HL-60 (cell line): ENCODE measurements around the gene ARID1B.

Source experiments
- DNase-seq, 2 experiments: peaks; one replicate each; pipeline ENCODE4 v3.0.0-alpha.2; 2010 to 2020; ENCODE audit warnings: low read depth in 1 of 2, low spot score in 1 of 2
- H3K27ac ChIP-seq: fragments of 250-450 bp; sonication (Bioruptor Pico); replicated peaks from 2 replicates; pipeline ENCODE4 v1.5.1; 2020; ENCODE audit warnings: mild to moderate bottlenecking, moderate library complexity
- H3K27me3 ChIP-seq: fragments of 250-450 bp; sonication (Bioruptor Pico); 2 replicates; pipeline ENCODE4 v1.5.1; 2021; ENCODE audit warnings: mild to moderate bottlenecking, moderate library complexity; ENCODE audit not compliant: insufficient read depth, poor library complexity, severe bottlenecking
- H3K4me3 ChIP-seq: replicated peaks from 2 replicates; pipeline ENCODE4 v1.5.1; 2011; ENCODE audit warnings: mild to moderate bottlenecking, control low read depth, low read length; ENCODE audit not compliant: insufficient read depth
- CTCF ChIP-seq: IDR thresholded peaks from one replicate; pipeline ENCODE4 v1.5.1; 2011; ENCODE audit warnings: low read length, control low read depth, inconsistent platforms; ENCODE audit not compliant: insufficient read depth
- GABPA ChIP-seq: IDR thresholded peaks from 2 replicates; pipeline ENCODE4 v1.6.1; 2012; ENCODE audit warnings: low read depth
- POLR2AphosphoS5 ChIP-seq: IDR thresholded peaks from 2 replicates; pipeline ENCODE4 v1.6.1; 2012; ENCODE audit warnings: low read depth
- SPI1 ChIP-seq: IDR thresholded peaks from 2 replicates; pipeline ENCODE4 v1.6.1; 2012; ENCODE audit warnings: low read depth, mild to moderate bottlenecking, borderline replicate concordance
- TF ChIP-seq, protein P1 (sequence below): IDR thresholded peaks from 2 replicates; pipeline ENCODE4 v1.6.1; 2012; ENCODE audit warnings: low read depth; ENCODE audit not compliant: insufficient replicate concordance

The ARID1B gene

DNA sequence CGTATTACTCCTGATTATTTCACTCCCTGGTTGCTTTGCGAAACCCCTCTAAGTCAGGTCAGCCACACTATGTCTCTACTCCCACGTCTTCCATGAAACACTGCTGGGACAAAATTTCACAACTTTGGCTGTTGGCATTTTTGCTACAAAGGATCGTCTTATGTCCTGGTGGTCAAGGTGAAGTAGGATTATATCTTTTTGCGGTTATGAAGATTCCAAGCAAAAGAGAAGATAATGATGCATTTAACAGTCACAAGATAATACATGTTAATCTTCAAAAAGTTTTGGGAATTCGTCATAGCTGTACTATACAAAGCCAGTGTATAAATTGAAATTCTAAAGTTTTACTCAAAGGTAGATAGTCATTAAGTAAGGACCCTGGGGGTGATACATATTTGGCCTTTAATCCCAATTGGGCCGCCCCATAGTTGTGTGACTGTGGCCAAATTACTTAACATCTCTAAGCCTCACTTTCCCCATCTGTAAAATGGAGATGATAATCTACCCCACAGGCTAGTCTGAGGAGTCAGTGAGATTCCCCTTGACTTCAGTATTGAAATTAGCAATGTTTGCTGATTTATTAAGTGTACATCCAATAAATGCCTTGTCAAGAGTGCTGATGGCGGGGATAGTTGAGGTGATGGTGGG lies 212.1 kb downstream of the ARID1B start:
- no peak for DNase-seq
- TF ChIP-seq, protein P1, sequence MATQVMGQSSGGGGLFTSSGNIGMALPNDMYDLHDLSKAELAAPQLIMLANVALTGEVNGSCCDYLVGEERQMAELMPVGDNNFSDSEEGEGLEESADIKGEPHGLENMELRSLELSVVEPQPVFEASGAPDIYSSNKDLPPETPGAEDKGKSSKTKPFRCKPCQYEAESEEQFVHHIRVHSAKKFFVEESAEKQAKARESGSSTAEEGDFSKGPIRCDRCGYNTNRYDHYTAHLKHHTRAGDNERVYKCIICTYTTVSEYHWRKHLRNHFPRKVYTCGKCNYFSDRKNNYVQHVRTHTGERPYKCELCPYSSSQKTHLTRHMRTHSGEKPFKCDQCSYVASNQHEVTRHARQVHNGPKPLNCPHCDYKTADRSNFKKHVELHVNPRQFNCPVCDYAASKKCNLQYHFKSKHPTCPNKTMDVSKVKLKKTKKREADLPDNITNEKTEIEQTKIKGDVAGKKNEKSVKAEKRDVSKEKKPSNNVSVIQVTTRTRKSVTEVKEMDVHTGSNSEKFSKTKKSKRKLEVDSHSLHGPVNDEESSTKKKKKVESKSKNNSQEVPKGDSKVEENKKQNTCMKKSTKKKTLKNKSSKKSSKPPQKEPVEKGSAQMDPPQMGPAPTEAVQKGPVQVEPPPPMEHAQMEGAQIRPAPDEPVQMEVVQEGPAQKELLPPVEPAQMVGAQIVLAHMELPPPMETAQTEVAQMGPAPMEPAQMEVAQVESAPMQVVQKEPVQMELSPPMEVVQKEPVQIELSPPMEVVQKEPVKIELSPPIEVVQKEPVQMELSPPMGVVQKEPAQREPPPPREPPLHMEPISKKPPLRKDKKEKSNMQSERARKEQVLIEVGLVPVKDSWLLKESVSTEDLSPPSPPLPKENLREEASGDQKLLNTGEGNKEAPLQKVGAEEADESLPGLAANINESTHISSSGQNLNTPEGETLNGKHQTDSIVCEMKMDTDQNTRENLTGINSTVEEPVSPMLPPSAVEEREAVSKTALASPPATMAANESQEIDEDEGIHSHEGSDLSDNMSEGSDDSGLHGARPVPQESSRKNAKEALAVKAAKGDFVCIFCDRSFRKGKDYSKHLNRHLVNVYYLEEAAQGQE = no peak
- TF ChIP-seq POLR2AphosphoS5 (no peak), CTCF (no peak), SPI1 (no peak), GABPA (no peak)
- H3K27me3 ChIP-seq = no peaks in the 10 kb centered on the region
- H3K27ac ChIP-seq = no peak overlapping the region
- no peak overlapping the region for H3K4me3 ChIP-seq

DNA sequence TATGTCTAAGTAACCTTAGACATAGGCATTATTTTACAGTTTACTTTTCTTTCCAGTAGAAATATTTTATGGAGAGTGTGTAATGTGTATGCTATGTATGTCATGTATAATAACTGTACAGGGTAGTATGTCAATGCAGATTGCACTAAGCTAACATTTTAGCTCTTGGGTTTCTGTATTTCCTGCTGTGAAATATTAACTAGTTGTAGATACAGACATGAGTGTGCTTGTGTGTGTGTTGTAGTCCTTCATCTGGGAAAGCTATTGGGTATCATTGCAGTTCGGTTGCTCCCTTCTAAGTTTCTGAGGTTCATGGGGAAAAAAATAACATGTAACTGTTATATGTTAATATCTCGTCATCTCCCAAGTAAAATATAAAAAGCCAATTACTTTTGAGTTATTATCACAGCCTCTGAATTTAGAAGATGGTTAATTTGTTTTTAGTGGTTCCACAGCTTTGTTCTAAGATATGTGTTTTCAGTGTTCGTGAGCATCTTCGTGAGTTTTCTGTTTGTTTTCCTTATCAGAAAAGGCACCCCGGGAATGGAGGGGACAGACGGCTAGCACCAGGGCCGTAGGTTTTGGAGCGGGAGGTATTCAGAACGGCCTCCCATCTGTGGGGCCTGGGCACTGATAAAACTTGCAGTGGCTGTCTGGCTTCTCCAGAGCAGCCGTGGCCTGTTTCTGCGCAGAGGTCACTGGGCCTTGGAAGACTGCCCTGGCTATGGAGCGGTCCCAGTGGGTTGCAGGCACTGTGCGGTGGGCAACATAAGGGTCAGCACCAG lies 215.0 kb downstream of the ARID1B start:
- Histone ChIP-seq H3K27me3 (no peaks in the 10 kb centered on the region), H3K4me3 (no peak overlapping the region), H3K27ac (no peak overlapping the region)
- no peak for DNase-seq
- TF ChIP-seq GABPA = no peak
- TF ChIP-seq, protein P1 = no peak
- TF ChIP-seq POLR2AphosphoS5 = no peak
- no peak for TF ChIP-seq CTCF
- no peak for TF ChIP-seq SPI1

DNA sequence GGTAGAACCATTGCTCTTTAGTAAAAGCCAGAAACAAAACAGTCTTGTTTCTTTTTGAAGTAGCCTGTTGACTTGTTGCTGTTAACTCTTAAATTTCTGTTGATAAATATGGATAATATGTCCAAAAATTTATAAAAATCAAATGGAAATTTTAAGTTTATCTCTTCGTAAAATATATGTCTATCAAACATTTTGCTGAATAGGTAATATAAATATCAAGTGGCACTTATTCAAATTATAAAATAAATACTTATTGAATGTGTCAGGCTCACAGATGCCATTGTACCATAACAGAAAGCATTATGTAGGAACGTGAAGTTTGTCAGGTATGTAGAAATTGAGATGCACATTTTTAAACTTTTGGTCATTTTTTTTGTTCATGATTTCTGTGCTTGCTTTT lies 216.5 kb downstream of the ARID1B start:
- TF ChIP-seq, protein P1 = no peak
- TF ChIP-seq CTCF (no peak), GABPA (no peak), POLR2AphosphoS5 (no peak), SPI1 (no peak)
- Histone ChIP-seq H3K4me3 (no peak overlapping the region), H3K27ac (no peak overlapping the region)

More for the DNA sequence above, 216.5 kb downstream of the ARID1B start:
- no peaks in the 10 kb centered on the region for H3K27me3 ChIP-seq
- DNase-seq = no peak
